Endodermal cell (in vitro differentiated cells): ENCODE results near the gene DCLRE1B. TPM values are rescaled to one million over a fixed set of nuclear protein-coding genes. Genes with fewer than 3 reads are reported as not detected.
A peak's percentile ranks its signal among the peaks of the same experiment; 100 is the strongest.

Source experiments
- DNase-seq: peaks from one replicate; pipeline ENCODE4 v3.0.0-alpha.2; 2017
- H3K27ac ChIP-seq: 2 replicates; pipeline ENCODE4 v1.5.1; 2013; ENCODE audit warnings: mild to moderate bottlenecking, low read depth, low read length, moderate library complexity
- H3K27me3 ChIP-seq: 2 replicates; pipeline ENCODE4 v1.6.1; 2013; ENCODE audit warnings: mild to moderate bottlenecking, low read length, moderate library complexity; ENCODE audit not compliant: insufficient read depth, control insufficient read depth, poor library complexity, severe bottlenecking
- H3K36me3 ChIP-seq: 2 replicates; pipeline ENCODE4 v1.7.0; 2013; ENCODE audit warnings: mild to moderate bottlenecking, low read length, moderate library complexity; ENCODE audit not compliant: control insufficient read depth, insufficient read depth
- H3K4me1 ChIP-seq: one replicate; pipeline ENCODE4 v1.7.0; 2013; ENCODE audit warnings: low read length; ENCODE audit not compliant: control insufficient read depth, insufficient read depth
- H3K4me3 ChIP-seq: 2 replicates; pipeline ENCODE4 v1.5.1; 2013; ENCODE audit warnings: mild to moderate bottlenecking, low read length, moderate library complexity
- H3K9ac ChIP-seq: 2 replicates; pipeline ENCODE4 v1.6.1; 2013; ENCODE audit warnings: mild to moderate bottlenecking, low read length, moderate library complexity; ENCODE audit not compliant: poor library complexity, severe bottlenecking; ENCODE audit errors: extremely low read depth
- H3K9me3 ChIP-seq: 2 replicates; pipeline ENCODE4 v1.6.1; 2013; ENCODE audit warnings: mild to moderate bottlenecking, low read length, moderate library complexity; ENCODE audit not compliant: control insufficient read depth
- H3K27ac Mint-ChIP-seq: 2 replicates; pipeline ENCODE4 v1.8.0; 2020; ENCODE audit warnings: mixed read lengths
- H3K27me3 Mint-ChIP-seq: 2 replicates; pipeline ENCODE4 v1.8.0; 2021; ENCODE audit warnings: mild to moderate bottlenecking, mixed read lengths; ENCODE audit not compliant: insufficient read depth
- H3K36me3 Mint-ChIP-seq: 2 replicates; pipeline ENCODE4 v1.8.0; 2020; ENCODE audit warnings: low read depth, mixed read lengths
- H3K4me1 Mint-ChIP-seq: 2 replicates; pipeline ENCODE4 v1.8.0; 2020; ENCODE audit warnings: mixed read lengths
- H3K4me3 Mint-ChIP-seq: 2 replicates; pipeline ENCODE4 v1.8.0; 2020; ENCODE audit warnings: mild to moderate bottlenecking, moderate library complexity, mixed read lengths
- H3K9me3 Mint-ChIP-seq: 2 replicates; pipeline ENCODE4 v1.8.0; 2020; ENCODE audit warnings: mild to moderate bottlenecking, mixed read lengths
- WGBS, 2 experiments: methylation state at CpG; one replicate each; pipeline versions ENCODE4 v1.1.5 to v1.1.7; 2013; ENCODE audit warnings: missing lambda C conversion rate in 2 of 2, mixed read lengths in 1 of 2; ENCODE audit not compliant: insufficient coverage in 1 of 2, insufficient read length in 1 of 2; 5-methylcytosine and 5-hydroxymethylcytosine counted together
- total RNA-seq, 2 donors: library from RNA; stranded (reverse); fragmentation: NEBNext Ultra II Directional in 1 of 2; extraction: Animal tissue kit (Norgen Biotek cat#: 25700) in 1 of 2; gene quantifications; 2 replicates in 1 of 2; 3 replicates in 1 of 2; pipeline ENCODE4 v1.2.1, GENCODE V29; 2021
- TF ChIP-seq, protein P1 (sequence below): fragments of 200-600 bp; sonication (generic); conservative IDR thresholded peaks from 2 replicates; pipeline ENCODE4 v1.5.0; 2021; ENCODE audit warnings: antibody characterized with exemption, mild to moderate bottlenecking

Gene DCLRE1B
- total RNA-seq, 2 donors from 2014 or later, result 7.4 to 11.0 TPM

DNA sequence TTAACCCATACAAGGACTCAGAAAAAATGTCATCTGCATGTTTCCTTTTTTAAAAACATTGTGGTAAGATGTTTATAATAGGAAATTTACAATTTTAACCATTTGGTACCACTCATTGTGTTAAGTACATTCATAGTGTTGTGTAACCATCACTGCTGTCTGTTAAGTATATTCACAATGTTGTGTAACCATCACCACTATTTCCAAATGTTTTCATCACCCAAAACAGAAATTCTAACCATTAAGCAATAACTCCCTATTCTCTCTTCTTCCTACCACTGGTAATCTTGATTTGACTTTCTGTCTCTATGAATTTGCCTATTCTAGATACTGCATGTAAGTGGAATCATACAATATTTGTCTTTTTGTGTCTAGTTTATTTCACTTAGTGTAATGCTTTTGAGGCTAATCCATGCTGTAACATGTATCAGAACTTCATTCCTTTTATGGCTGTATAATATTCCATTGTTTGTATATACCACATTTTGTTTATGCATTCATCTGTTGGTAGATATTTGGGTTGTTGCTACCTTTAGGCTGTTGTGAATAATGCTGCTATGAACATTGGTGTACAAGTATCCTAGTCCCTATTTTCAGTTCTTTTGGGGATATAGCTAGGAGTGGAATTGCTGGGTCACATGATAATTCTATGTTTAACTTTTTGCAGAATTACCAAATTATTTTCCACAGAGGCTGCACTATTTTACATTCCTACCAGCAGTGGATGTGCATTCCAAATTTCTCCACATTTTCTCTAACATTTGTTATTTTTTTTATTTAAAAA lies 38.1 kb downstream of the DCLRE1B start:
- H3K36me3 Mint-ChIP-seq, result peaks cover 33% of the 10 kb centered on the region
- Histone ChIP-seq H3K27me3 (no peaks in the 10 kb centered on the region), H3K9ac (no peak overlapping the region), H3K27ac (no peak overlapping the region), H3K9me3 (no peaks in the 10 kb centered on the region), H3K4me1 (peaks cover 23% of the 10 kb centered on the region), H3K36me3 (peaks cover 35% of the 10 kb centered on the region), H3K4me3 (no peak overlapping the region)
- no peak overlapping the region for H3K27ac Mint-ChIP-seq
- peaks cover 44% of the 10 kb centered on the region for H3K4me1 Mint-ChIP-seq
- H3K27me3 Mint-ChIP-seq, result no peaks in the 10 kb centered on the region
- H3K4me3 Mint-ChIP-seq, result no peak overlapping the region
- TF ChIP-seq, protein P1, sequence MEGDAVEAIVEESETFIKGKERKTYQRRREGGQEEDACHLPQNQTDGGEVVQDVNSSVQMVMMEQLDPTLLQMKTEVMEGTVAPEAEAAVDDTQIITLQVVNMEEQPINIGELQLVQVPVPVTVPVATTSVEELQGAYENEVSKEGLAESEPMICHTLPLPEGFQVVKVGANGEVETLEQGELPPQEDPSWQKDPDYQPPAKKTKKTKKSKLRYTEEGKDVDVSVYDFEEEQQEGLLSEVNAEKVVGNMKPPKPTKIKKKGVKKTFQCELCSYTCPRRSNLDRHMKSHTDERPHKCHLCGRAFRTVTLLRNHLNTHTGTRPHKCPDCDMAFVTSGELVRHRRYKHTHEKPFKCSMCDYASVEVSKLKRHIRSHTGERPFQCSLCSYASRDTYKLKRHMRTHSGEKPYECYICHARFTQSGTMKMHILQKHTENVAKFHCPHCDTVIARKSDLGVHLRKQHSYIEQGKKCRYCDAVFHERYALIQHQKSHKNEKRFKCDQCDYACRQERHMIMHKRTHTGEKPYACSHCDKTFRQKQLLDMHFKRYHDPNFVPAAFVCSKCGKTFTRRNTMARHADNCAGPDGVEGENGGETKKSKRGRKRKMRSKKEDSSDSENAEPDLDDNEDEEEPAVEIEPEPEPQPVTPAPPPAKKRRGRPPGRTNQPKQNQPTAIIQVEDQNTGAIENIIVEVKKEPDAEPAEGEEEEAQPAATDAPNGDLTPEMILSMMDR, result no peak
- no peak for DNase-seq
- no peaks in the 10 kb centered on the region for H3K9me3 Mint-ChIP-seq

DNA sequence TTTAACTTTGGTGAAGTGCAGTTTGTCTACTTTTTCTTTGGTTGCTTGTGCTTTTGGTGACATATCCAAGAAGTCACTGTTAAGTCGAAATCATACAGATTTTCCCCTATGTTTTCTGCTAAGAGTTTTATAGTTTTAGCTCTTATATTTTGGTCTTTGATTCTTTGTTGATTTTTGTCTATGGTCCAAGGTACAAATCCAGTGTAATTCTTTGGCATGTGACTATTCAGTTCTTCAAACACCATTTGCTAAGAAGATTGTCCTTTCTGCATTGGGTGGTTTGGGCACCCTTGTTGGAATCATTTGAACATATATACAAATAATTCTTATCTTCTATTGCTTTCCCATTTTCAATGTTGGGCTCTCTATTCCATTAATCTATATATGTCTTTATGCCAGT lies 40.2 kb downstream of the DCLRE1B start:
- Histone ChIP-seq H3K27me3 (no peaks in the 10 kb centered on the region), H3K9ac (no peak overlapping the region), H3K4me3 (no peak overlapping the region), H3K36me3 (peaks cover 34% of the 10 kb centered on the region), H3K4me1 (peaks cover 20% of the 10 kb centered on the region), H3K27ac (no peak overlapping the region), H3K9me3 (no peaks in the 10 kb centered on the region)
- no peaks in the 10 kb centered on the region for H3K9me3 Mint-ChIP-seq
- TF ChIP-seq, protein P1, result no peak
- H3K36me3 Mint-ChIP-seq, result peaks cover 33% of the 10 kb centered on the region
- 86% methylated on average over 1 of the region's 1 CpG; no CpG with 5 or more reads in 1 of the 2 experiments for WGBS, 2 experiments
- no peak for DNase-seq
- peaks cover 32% of the 10 kb centered on the region for H3K4me1 Mint-ChIP-seq
- no peak overlapping the region for H3K27ac Mint-ChIP-seq
- no peak overlapping the region for H3K4me3 Mint-ChIP-seq
- no peaks in the 10 kb centered on the region for H3K27me3 Mint-ChIP-seq

DNA sequence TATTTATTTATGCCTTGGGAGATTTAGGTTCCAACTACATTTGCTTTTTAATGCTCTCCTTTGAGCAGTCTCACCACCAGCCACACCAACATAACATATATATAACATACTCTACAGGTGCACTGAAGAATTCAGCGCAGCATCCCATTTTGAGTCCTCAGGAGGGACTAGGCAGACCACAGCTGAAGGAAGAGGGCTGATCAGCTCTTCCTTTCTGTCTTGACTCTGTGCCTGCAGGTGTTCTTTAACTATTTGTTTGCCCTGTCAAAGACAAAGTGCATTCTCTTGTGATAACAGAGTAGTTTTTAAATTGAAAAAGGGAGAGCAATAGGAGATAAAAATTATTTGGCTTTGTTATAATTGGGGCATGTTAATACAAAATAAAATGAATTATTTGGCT lies 41.0 kb downstream of the DCLRE1B start:
- H3K4me3 ChIP-seq, result peak overlapping the region; percentile 62
- H3K27me3 ChIP-seq, result no peaks in the 10 kb centered on the region
- no peaks in the 10 kb centered on the region for H3K27me3 Mint-ChIP-seq
- H3K4me1 ChIP-seq, result peaks cover 16% of the 10 kb centered on the region
- peaks cover 26% of the 10 kb centered on the region for H3K36me3 Mint-ChIP-seq
- WGBS, 2 experiments, result 83% methylated on average over 1 of the region's 1 CpG; no CpG with 5 or more reads in 1 of the 2 experiments
- peaks cover 27% of the 10 kb centered on the region for H3K4me1 Mint-ChIP-seq
- peaks cover 26% of the 10 kb centered on the region for H3K36me3 ChIP-seq
- H3K9me3 ChIP-seq, result no peaks in the 10 kb centered on the region
- no peak overlapping the region for H3K27ac Mint-ChIP-seq
- no peak for DNase-seq
- no peaks in the 10 kb centered on the region for H3K9me3 Mint-ChIP-seq
- H3K27ac ChIP-seq, result no peak overlapping the region
- H3K9ac ChIP-seq, result no peak overlapping the region
- TF ChIP-seq, protein P1, result no peak
- H3K4me3 Mint-ChIP-seq, result peak overlapping the region; percentile 0
